Right ventricle myocardium superior (tissue), 1 donor: ENCODE results near the gene IL31. TPM values are rescaled to one million over a fixed set of nuclear protein-coding genes. Genes with fewer than 3 reads are reported as not detected.

ENCODE experiments used
- total RNA-seq: library from RNA; stranded (reverse); fragmentation: NEBNext Ultra II Directional; extraction: Animal tissue kit (Norgen Biotek cat#: 25700); gene quantifications from one replicate; pipeline ENCODE4 v1.2.1, GENCODE V29; 2021
- donor health status: DM: no; HTN: yes; CAD: no; lungs with severe emphysema.

IL31 gene
- total RNA-seq, 1 donor from 2014 or later: not detected

Other genes with a start within 250 kb of the IL31 start
- gene BCL7A, start 152.3 kb downstream of the IL31 start, total RNA-seq: 15.1 TPM
- 22.6 TPM for gene MLXIP, start 95.5 kb downstream of the IL31 start, total RNA-seq
- 0.81 TPM for gene LRRC43, start 8.9 kb upstream of the IL31 start, total RNA-seq
- not detected for gene B3GNT4, start 29.5 kb upstream of the IL31 start, total RNA-seq
- 27.8 TPM for gene DIABLO, start 51.8 kb upstream of the IL31 start, total RNA-seq
- gene VPS33A, start 92.3 kb upstream of the IL31 start, total RNA-seq: 10.2 TPM
- gene CLIP1, start 248.4 kb upstream of the IL31 start, total RNA-seq: 92.5 TPM